GM06990 (cell line): Measurements from ENCODE around the gene UBE2U.

ENCODE experiments used
- DNase-seq: peaks from one replicate; pipeline ENCODE4 v3.0.0-alpha.2; 2011; ENCODE audit not compliant: insufficient read length; ENCODE audit errors: extremely low read depth
- H3K27me3 ChIP-seq: replicated peaks from 2 replicates; pipeline ENCODE4 v1.6.0; 2011; ENCODE audit warnings: low read length; ENCODE audit not compliant: control insufficient read depth, insufficient read depth
- H3K36me3 ChIP-seq: 2 replicates; pipeline ENCODE4 v1.5.1; 2011; ENCODE audit warnings: low read length; ENCODE audit not compliant: control insufficient read depth, insufficient read depth
- H3K4me3 ChIP-seq: replicated peaks from 2 replicates; pipeline ENCODE4 v1.5.1; 2011; ENCODE audit warnings: low read depth, mild to moderate bottlenecking, control low read depth, low read length
- CTCF ChIP-seq: IDR thresholded peaks from 2 replicates; pipeline ENCODE4 v1.5.1; 2011; ENCODE audit warnings: low read length, control low read depth, mild to moderate bottlenecking, inconsistent platforms; ENCODE audit not compliant: insufficient read depth, poor library complexity, severe bottlenecking

UBE2U gene

GRCh38 chr1:64184003-64184440, 19.4 kb upstream of the UBE2U start:
- no peak for DNase-seq
- TF ChIP-seq CTCF, result no peak
- Histone ChIP-seq H3K36me3 (no peaks in the 10 kb centered on the region), H3K4me3 (no peak overlapping the region), H3K27me3 (no peaks in the 10 kb centered on the region)

GRCh38 chr1:64186138-64186897, 17.1 kb upstream of the UBE2U start:
- TF ChIP-seq CTCF, result no peak
- no peaks in the 10 kb centered on the region for H3K36me3 ChIP-seq
- no peak overlapping the region for H3K4me3 ChIP-seq
- H3K27me3 ChIP-seq, result no peaks in the 10 kb centered on the region
- no peak for DNase-seq

GRCh38 chr1:64186898-64187280, 16.5 kb upstream of the UBE2U start:
- Histone ChIP-seq H3K36me3 (no peaks in the 10 kb centered on the region), H3K27me3 (no peaks in the 10 kb centered on the region), H3K4me3 (no peak overlapping the region)
- TF ChIP-seq CTCF, result no peak
- no peak for DNase-seq

GRCh38 chr1:64187646-64188045, 15.8 kb upstream of the UBE2U start:
- TF ChIP-seq CTCF, result no peak
- no peak for DNase-seq
- Histone ChIP-seq H3K36me3 (no peaks in the 10 kb centered on the region), H3K4me3 (no peak overlapping the region), H3K27me3 (no peaks in the 10 kb centered on the region)

GRCh38 chr1:64192290-64192689, 11.1 kb upstream of the UBE2U start:
- TF ChIP-seq CTCF, result no peak
- Histone ChIP-seq H3K36me3 (no peaks in the 10 kb centered on the region), H3K4me3 (no peak overlapping the region), H3K27me3 (no peaks in the 10 kb centered on the region)
- DNase-seq, result no peak
